ENCODE results near the gene USP17L30.
"Not testable (repeated sequence)": the region's sequence is repeated elsewhere in the genome, so short reads cannot be mapped to it uniquely, and the experiment has no call there.

- TF ChIP-seq POLR2A, CTCF (IDR thresholded peaks at IDR 0.05): not testable (repeated sequence)
Observed at GRCh38 chr4:9362829-9363228, at the start of gene USP17L30.
